GM23338 (cell line): ENCODE data around the gene CALML5. TPM values are rescaled to one million over a fixed set of nuclear protein-coding genes. Genes with fewer than 3 reads are reported as not detected.
A peak's percentile ranks its signal among the peaks of the same experiment; 100 is the strongest.

Experiments used
- ATAC-seq: fragments of 200-7000 bp; cut with Tn5 transposase; 3 replicates; pipeline ENCODE4 v1.9.1; 2020
- DNase-seq: peaks from one replicate; pipeline ENCODE4 v3.0.0-alpha.2; 2015; ENCODE audit warnings: low spot score
- H2AFZ ChIP-seq: fragments of 200-600 bp; sonication (generic); 2 replicates; pipeline ENCODE4 v1.8.0; 2016; ENCODE audit warnings: antibody characterized with exemption, mild to moderate bottlenecking, moderate library complexity
- H3F3A ChIP-seq: fragments of 200-600 bp; sonication (generic); replicated peaks from 2 replicates; pipeline ENCODE4 v1.8.0; 2017; ENCODE audit warnings: antibody characterized with exemption, mixed run types, low read depth
- H3K27ac ChIP-seq: fragments of 200-600 bp; sonication (generic); 2 replicates; pipeline ENCODE4 v1.6.1; 2016; ENCODE audit warnings: low read depth
- H3K27me3 ChIP-seq: fragments of 200-600 bp; sonication (generic); 2 replicates; pipeline ENCODE4 v1.8.0; 2016; ENCODE audit warnings: mild to moderate bottlenecking, mixed run types, moderate library complexity; ENCODE audit not compliant: insufficient read depth
- H3K36me3 ChIP-seq: fragments of 200-600 bp; sonication (generic); 2 replicates; pipeline ENCODE4 v1.8.0; 2016; ENCODE audit warnings: mild to moderate bottlenecking; ENCODE audit not compliant: insufficient read depth
- H3K4me1 ChIP-seq: fragments of 200-600 bp; sonication (generic); 2 replicates; pipeline ENCODE4 v1.8.0; 2016; ENCODE audit warnings: mild to moderate bottlenecking, moderate library complexity; ENCODE audit not compliant: insufficient read depth
- H3K4me2 ChIP-seq: fragments of 200-600 bp; sonication (generic); 2 replicates; pipeline ENCODE4 v1.7.1; 2017; ENCODE audit warnings: mixed run types
- H3K4me3 ChIP-seq: fragments of 200-600 bp; sonication (generic); 2 replicates; pipeline ENCODE4 v1.6.1; 2016; ENCODE audit warnings: mixed run types
- H3K79me2 ChIP-seq: fragments of 200-600 bp; sonication (generic); replicated peaks from 2 replicates; pipeline ENCODE4 v1.8.0; 2017; ENCODE audit warnings: mild to moderate bottlenecking; ENCODE audit not compliant: insufficient read depth
- H3K9me2 ChIP-seq: fragments of 200-600 bp; sonication (generic); 2 replicates; pipeline ENCODE4 v1.8.0; 2017; ENCODE audit not compliant: insufficient read depth
- H4K20me1 ChIP-seq: fragments of 200-600 bp; sonication (generic); replicated peaks from 2 replicates; pipeline ENCODE4 v1.8.0; 2017; ENCODE audit warnings: mild to moderate bottlenecking; ENCODE audit not compliant: insufficient read depth
- H3K27ac Mint-ChIP-seq: 2 replicates; pipeline ENCODE4 v1.8.0; 2020; ENCODE audit warnings: inconsistent platforms, mild to moderate bottlenecking, moderate library complexity, mixed read lengths
- H3K27me3 Mint-ChIP-seq: 3 replicates; pipeline ENCODE4 v1.8.0; 2022; ENCODE audit warnings: low read depth, mild to moderate bottlenecking, moderate library complexity, mixed read lengths, inconsistent platforms; ENCODE audit not compliant: insufficient read depth, poor library complexity
- H3K36me3 Mint-ChIP-seq: 3 replicates; pipeline ENCODE4 v1.8.0; 2021; ENCODE audit warnings: low read depth, mild to moderate bottlenecking, inconsistent platforms, moderate library complexity, mixed read lengths
- H3K4me1 Mint-ChIP-seq: 3 replicates; pipeline ENCODE4 v1.8.0; 2020; ENCODE audit warnings: mild to moderate bottlenecking, inconsistent platforms, mixed read lengths
- H3K4me3 Mint-ChIP-seq: 3 replicates; pipeline ENCODE4 v1.8.0; 2021; ENCODE audit warnings: moderate library complexity, mild to moderate bottlenecking, inconsistent platforms, mixed read lengths
- H3K9me3 Mint-ChIP-seq: 3 replicates; pipeline ENCODE4 v1.8.0; 2020; ENCODE audit warnings: moderate library complexity, mild to moderate bottlenecking, inconsistent platforms, mixed read lengths
- CTCF ChIP-seq, 2 experiments: fragments of 200-600 bp in 1 of 2; sonication (generic) in 1 of 2; conservative IDR thresholded peaks; 2 replicates each; pipeline versions ENCODE4 v1.5.1 to v1.6.1; 2016 to 2017; ENCODE audit warnings: antibody characterized with exemption in 2 of 2, low read depth in 2 of 2, mild to moderate bottlenecking in 2 of 2, moderate library complexity in 1 of 2
- ETS1 ChIP-seq: IDR thresholded peaks from 2 replicates; pipeline ENCODE4 v1.6.1; 2016; ENCODE audit warnings: antibody characterized with exemption
- EZH2 ChIP-seq: fragments of 200-600 bp; sonication (generic); IDR thresholded peaks from one replicate; pipeline ENCODE4 v1.8.0; 2017; ENCODE audit warnings: antibody characterized with exemption, mild to moderate bottlenecking, low read depth; ENCODE audit not compliant: unreplicated experiment
- EZH2phosphoT487 ChIP-seq: fragments of 200-600 bp; sonication (generic); IDR thresholded peaks from one replicate; pipeline ENCODE4 v1.8.1; 2018; ENCODE audit warnings: antibody characterized with exemption; ENCODE audit not compliant: unreplicated experiment
- JUNB ChIP-seq: IDR thresholded peaks from one replicate; pipeline ENCODE4 v1.6.1; 2016; ENCODE audit warnings: antibody characterized with exemption; ENCODE audit not compliant: unreplicated experiment
- NANOG ChIP-seq: IDR thresholded peaks from 2 replicates; pipeline ENCODE4 v1.6.1; 2016; ENCODE audit warnings: antibody characterized with exemption, borderline replicate concordance
- POLR2AphosphoS5 ChIP-seq: IDR thresholded peaks from 2 replicates; pipeline ENCODE4 v1.6.1; 2016; ENCODE audit warnings: antibody characterized with exemption, low read depth
- REST ChIP-seq: IDR thresholded peaks from one replicate; pipeline ENCODE4 v1.6.1; 2018; ENCODE audit warnings: antibody characterized with exemption; ENCODE audit not compliant: unreplicated experiment
- STAT1 ChIP-seq: IDR thresholded peaks from one replicate; pipeline ENCODE4 v1.6.1; 2016; ENCODE audit warnings: antibody characterized with exemption; ENCODE audit not compliant: unreplicated experiment
- ZNF114 ChIP-seq: fragments of 250-450 bp; sonication (Bioruptor Pico); IDR thresholded peaks from 2 replicates; pipeline ENCODE4 v1.5.0; 2020; ENCODE audit warnings: mild to moderate bottlenecking, moderate library complexity
- polyA plus RNA-seq: library from polyadenylated mRNA; unstranded; fragments of >200 nt; fragmentation: Nextera tagmentation; extraction: Ambion mirVana; gene quantifications from 2 replicates; pipeline ENCODE4 v1.2.1, GENCODE V29; 2016
- total RNA-seq: library from RNA; depleted of rRNA; stranded (reverse); fragments of >200 nt; shearing (Covaris generic); gene quantifications from 2 replicates; pipeline ENCODE4 v1.2.3, GENCODE V29; 2014

CALML5 gene
- total and polyA plus RNA-seq, 2 experiments from 2014 or later, result 0.40 TPM; not detected in 1

GRCh38 chr10:5547681-5547930 lies 48.2 kb upstream of the CALML5 start:
- Mint-ChIP-seq H3K36me3 (peaks cover 3% of the 10 kb centered on the region; the same call in 2 of the 3 replicates), H3K4me3 (no peak overlapping the region), H3K4me1 (no peaks in the 10 kb centered on the region), H3K27ac (no peak overlapping the region), H3K9me3 (peaks cover 20% of the 10 kb centered on the region; the same call in 2 of the 3 replicates), H3K27me3 (peaks cover 4% of the 10 kb centered on the region)
- Histone ChIP-seq H3K4me2 (no peak overlapping the region), H3K4me1 (no peaks in the 10 kb centered on the region), H3F3A (no peaks in the 10 kb centered on the region), H3K9me2 (no peaks in the 10 kb centered on the region), H2AFZ (0 out of 2 replicates have a peak overlapping the region, but pooled peaks have one; percentile 80), H3K79me2 (no peaks in the 10 kb centered on the region), H3K27me3 (no peaks in the 10 kb centered on the region), H3K27ac (no peak overlapping the region), H4K20me1 (no peaks in the 10 kb centered on the region), H3K36me3 (no peaks in the 10 kb centered on the region), H3K4me3 (no peak overlapping the region)
- DNase-seq (no peak), ATAC-seq (no peak)
- TF ChIP-seq POLR2AphosphoS5 (no peak), ZNF114 (CRISPR knock-in tag) (no peak), JUNB (no peak), EZH2 (no peak), NANOG (no peak), CTCF (conservative IDR thresholded peaks at IDR 0.05; ENCODE audit: low read depth in 2 of 2) (no peak), STAT1 (no peak), ETS1 (no peak)

- no peaks in the 10 kb centered on the region for H3K4me1 ChIP-seq
- Mint-ChIP-seq H3K4me1 (no peaks in the 10 kb centered on the region), H3K36me3 (peaks cover 3% of the 10 kb centered on the region; the same call in 2 of the 3 replicates), H3K9me3 (peaks cover 24% of the 10 kb centered on the region; the same call in 2 of the 3 replicates), H3K4me3 (no peak overlapping the region), H3K27me3 (peaks cover 3% of the 10 kb centered on the region), H3K27ac (no peak overlapping the region)
- DNase-seq, result no peak
- no peaks in the 10 kb centered on the region for H3F3A ChIP-seq
- no peak overlapping the region for H3K4me3 ChIP-seq
- no peaks in the 10 kb centered on the region for H3K36me3 ChIP-seq
- H3K27ac ChIP-seq, result no peak overlapping the region
- no peak for ATAC-seq
- no peak overlapping the region for H3K4me2 ChIP-seq
- H3K79me2 ChIP-seq, result no peaks in the 10 kb centered on the region
- H3K9me2 ChIP-seq, result no peaks in the 10 kb centered on the region
- H4K20me1 ChIP-seq, result no peaks in the 10 kb centered on the region
- no peak overlapping the region for H2AFZ ChIP-seq
- H3K27me3 ChIP-seq, result no peaks in the 10 kb centered on the region
- TF ChIP-seq POLR2AphosphoS5, result no peak
- TF ChIP-seq REST, result no peak
- TF ChIP-seq JUNB, result no peak
- TF ChIP-seq EZH2phosphoT487, result no peak
Measured at GRCh38 chr10:5546891-5547680, 47.7 kb upstream of the CALML5 start.
